ENCODE measurements around the gene LACRT. TPM values are rescaled to one million over a fixed set of nuclear protein-coding genes. Genes with fewer than 3 reads are reported as not detected.

The LACRT gene
- polyA plus RNA-seq, 1 donor (not counting 4 experiments of a cell fraction or from before 2014, with no cell fraction given) = not detected

DNA sequence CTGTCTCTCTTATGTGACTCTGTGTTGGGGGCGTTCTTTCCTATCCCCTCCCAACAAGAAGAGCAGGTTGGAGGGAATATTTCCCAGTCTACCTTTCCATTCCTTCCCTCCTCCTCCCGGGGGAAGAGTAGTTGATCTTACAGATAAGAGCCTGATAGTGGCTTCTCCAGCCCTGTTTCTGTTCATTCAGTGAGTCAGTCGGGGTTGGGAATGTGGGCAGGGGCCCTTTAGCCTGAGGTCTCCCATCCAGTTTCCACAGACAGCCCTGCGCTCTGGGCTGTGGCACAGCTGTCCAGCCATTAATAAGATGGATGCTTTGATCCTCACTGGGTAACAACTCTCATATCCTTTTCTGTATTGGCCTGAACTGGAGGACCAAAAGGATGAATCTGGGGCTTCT lies 28.1 kb downstream of the LACRT start:
- no peak overlapping the region for H3K4me2 ChIP-seq (ENCODE audit: control insufficient read depth, extremely low read depth, insufficient read depth, low read depth, low read length)
- peaks cover 8% of the 10 kb centered on the region for H3K27me3 ChIP-seq (ENCODE audit: control insufficient read depth, extremely low read depth, insufficient read depth, low read length)
- no peaks in the 10 kb centered on the region for H3K79me2 ChIP-seq (ENCODE audit: control insufficient read depth, insufficient read depth, low read length)
- no peak for TF ChIP-seq EZH2 (IDR thresholded peaks at IDR 0.05; ENCODE audit: low read length)
- TF ChIP-seq, protein P1, sequence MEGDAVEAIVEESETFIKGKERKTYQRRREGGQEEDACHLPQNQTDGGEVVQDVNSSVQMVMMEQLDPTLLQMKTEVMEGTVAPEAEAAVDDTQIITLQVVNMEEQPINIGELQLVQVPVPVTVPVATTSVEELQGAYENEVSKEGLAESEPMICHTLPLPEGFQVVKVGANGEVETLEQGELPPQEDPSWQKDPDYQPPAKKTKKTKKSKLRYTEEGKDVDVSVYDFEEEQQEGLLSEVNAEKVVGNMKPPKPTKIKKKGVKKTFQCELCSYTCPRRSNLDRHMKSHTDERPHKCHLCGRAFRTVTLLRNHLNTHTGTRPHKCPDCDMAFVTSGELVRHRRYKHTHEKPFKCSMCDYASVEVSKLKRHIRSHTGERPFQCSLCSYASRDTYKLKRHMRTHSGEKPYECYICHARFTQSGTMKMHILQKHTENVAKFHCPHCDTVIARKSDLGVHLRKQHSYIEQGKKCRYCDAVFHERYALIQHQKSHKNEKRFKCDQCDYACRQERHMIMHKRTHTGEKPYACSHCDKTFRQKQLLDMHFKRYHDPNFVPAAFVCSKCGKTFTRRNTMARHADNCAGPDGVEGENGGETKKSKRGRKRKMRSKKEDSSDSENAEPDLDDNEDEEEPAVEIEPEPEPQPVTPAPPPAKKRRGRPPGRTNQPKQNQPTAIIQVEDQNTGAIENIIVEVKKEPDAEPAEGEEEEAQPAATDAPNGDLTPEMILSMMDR (optimal IDR thresholded peaks at IDR 0.05 in 1 of 3, IDR thresholded peaks at IDR 0.05 in 1 of 3, conservative IDR thresholded peaks at IDR 0.05 in 1 of 3; ENCODE audit: extremely low read depth in 1 of 3, insufficient read depth in 2 of 3, low read length in 3 of 3) = no peak
- no peak for FAIRE-seq
- no peak overlapping the region for H3K4me3 ChIP-seq (ENCODE audit: control insufficient read depth in 2 of 3, extremely low read depth in 1 of 3, insufficient read depth in 2 of 3, low read depth in 1 of 3, low read length in 3 of 3)
- no peak overlapping the region for H3K27ac ChIP-seq (ENCODE audit: control insufficient read depth, insufficient read depth, low read length)
- H4K20me1 ChIP-seq (ENCODE audit: control insufficient read depth, extremely low read depth, insufficient read depth, low read length) = no peaks in the 10 kb centered on the region
- no peaks in the 10 kb centered on the region for H3K36me3 ChIP-seq (ENCODE audit: control insufficient read depth in 2 of 2, extremely low read depth in 1 of 2, insufficient read depth in 2 of 2, low read length in 2 of 2)
- dilution Hi-C loops (cut with MboI; ENCODE audit: extremely low pct_ligation_motif_present, low sequenced_read_pairs) = no loop called here
- no peaks in the 10 kb centered on the region for H3K4me1 ChIP-seq (ENCODE audit: control insufficient read depth, extremely low read depth, insufficient read depth, low read length)
- DNase-seq (ENCODE audit: low read depth, low spot score) = no peak
- no peak overlapping the region for H3K9ac ChIP-seq (ENCODE audit: control insufficient read depth, extremely low read depth, insufficient read depth, low read length)
- no peaks in the 10 kb centered on the region for H3K9me1 ChIP-seq (ENCODE audit: control insufficient read depth, extremely low read depth, insufficient read depth, low read length)
- no peaks in the 10 kb centered on the region for H3K9me3 ChIP-seq (ENCODE audit: control insufficient read depth, low read depth, low read length)
- H2AFZ ChIP-seq (ENCODE audit: control insufficient read depth, low read length) = no peak overlapping the region

DNA sequence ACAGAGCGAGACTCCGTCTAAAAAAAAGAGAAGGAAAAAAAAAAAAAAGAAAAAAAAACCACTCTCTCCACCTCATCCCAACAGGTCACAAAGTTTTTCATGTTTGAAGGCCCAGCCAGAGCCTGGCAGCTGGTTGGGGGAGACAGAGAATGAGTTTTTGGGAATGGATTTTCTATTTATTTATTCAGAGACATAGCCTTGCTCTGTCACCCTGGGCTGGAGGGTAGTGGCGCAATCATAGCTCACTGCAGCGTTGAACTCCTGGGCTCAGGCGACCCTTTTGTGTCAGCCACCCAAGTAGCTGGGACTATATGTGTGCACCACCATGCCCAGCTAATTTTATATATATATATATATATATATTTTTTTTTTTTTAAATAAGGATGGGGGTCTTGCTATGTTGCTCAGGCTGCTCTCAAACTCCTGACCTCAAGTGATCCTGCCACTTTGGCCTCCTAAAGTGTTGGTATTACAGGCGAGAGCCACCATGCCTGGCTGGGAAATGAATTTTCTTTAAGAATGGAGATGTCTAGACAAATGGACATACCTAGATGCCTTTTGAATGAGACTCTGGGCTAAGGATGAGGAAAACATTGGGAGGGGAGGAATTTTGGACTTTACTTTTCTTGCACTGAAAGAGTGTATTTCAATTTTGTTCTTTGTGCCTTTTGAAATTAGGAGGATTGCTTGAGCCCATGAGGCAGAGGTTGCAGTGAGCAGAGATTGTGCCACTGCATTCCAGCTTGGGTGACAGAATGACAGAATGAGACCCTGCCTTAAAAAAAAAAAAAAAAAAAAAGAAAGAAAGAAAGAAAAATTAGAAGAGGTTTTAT lies 29.3 kb downstream of the LACRT start:
- H3K9me3 ChIP-seq (ENCODE audit: control insufficient read depth, low read depth, low read length) = no peaks in the 10 kb centered on the region
- H3K4me3 ChIP-seq (ENCODE audit: control insufficient read depth in 2 of 3, extremely low read depth in 1 of 3, insufficient read depth in 2 of 3, low read depth in 1 of 3, low read length in 3 of 3) = no peak overlapping the region
- no peak for DNase-seq (ENCODE audit: low read depth, low spot score)
- FAIRE-seq = no peak
- no peak overlapping the region for H3K27ac ChIP-seq (ENCODE audit: control insufficient read depth, insufficient read depth, low read length)
- H4K20me1 ChIP-seq (ENCODE audit: control insufficient read depth, extremely low read depth, insufficient read depth, low read length) = no peaks in the 10 kb centered on the region
- TF ChIP-seq EZH2 (IDR thresholded peaks at IDR 0.05; ENCODE audit: low read length) = no peak
- TF ChIP-seq, protein P1 (optimal IDR thresholded peaks at IDR 0.05 in 1 of 3, IDR thresholded peaks at IDR 0.05 in 1 of 3, conservative IDR thresholded peaks at IDR 0.05 in 1 of 3; ENCODE audit: extremely low read depth in 1 of 3, insufficient read depth in 2 of 3, low read length in 3 of 3) = no peak
- dilution Hi-C loops (cut with MboI; ENCODE audit: extremely low pct_ligation_motif_present, low sequenced_read_pairs) = no loop called here
- H3K36me3 ChIP-seq (ENCODE audit: control insufficient read depth in 2 of 2, extremely low read depth in 1 of 2, insufficient read depth in 2 of 2, low read length in 2 of 2) = no peaks in the 10 kb centered on the region
- H3K9ac ChIP-seq (ENCODE audit: control insufficient read depth, extremely low read depth, insufficient read depth, low read length) = no peak overlapping the region
- H3K27me3 ChIP-seq (ENCODE audit: control insufficient read depth, extremely low read depth, insufficient read depth, low read length) = peaks cover 8% of the 10 kb centered on the region
- no peaks in the 10 kb centered on the region for H3K4me1 ChIP-seq (ENCODE audit: control insufficient read depth, extremely low read depth, insufficient read depth, low read length)
- no peaks in the 10 kb centered on the region for H3K9me1 ChIP-seq (ENCODE audit: control insufficient read depth, extremely low read depth, insufficient read depth, low read length)
- no peak overlapping the region for H2AFZ ChIP-seq (ENCODE audit: control insufficient read depth, low read length)
- H3K79me2 ChIP-seq (ENCODE audit: control insufficient read depth, insufficient read depth, low read length) = no peaks in the 10 kb centered on the region
- H3K4me2 ChIP-seq (ENCODE audit: control insufficient read depth, extremely low read depth, insufficient read depth, low read depth, low read length) = no peak overlapping the region

Measured in keratinocyte (primary cell).